ENCODE data around the gene GRID1.

- no peak for TF ChIP-seq CTCF (IDR thresholded peaks at IDR 0.05)
- no peak for TF ChIP-seq POLR2A (IDR thresholded peaks at IDR 0.05)
- no peak for TF ChIP-seq EP300 (IDR thresholded peaks at IDR 0.05)
- TF ChIP-seq POLR2AphosphoS5 (IDR thresholded peaks at IDR 0.05) = no peak
These were observed 517.8 kb downstream of the GRID1 start for GRCh38 chr10:85848756-85849155.
